HG02870 (cell line): ENCODE results near the gene CDIP1.
A peak's percentile ranks its signal among the peaks of the same experiment; 100 is the strongest.
"Not testable (repeated sequence)": the region's sequence is repeated elsewhere in the genome, so short reads cannot be mapped to it uniquely, and the experiment has no call there.

Experiments
- ATAC-seq: cut with Tn5 transposase; IDR thresholded peaks from one replicate; pipeline ENCODE4 v1.9.1; 2021; ENCODE audit warnings: mild to moderate bottlenecking, moderate library complexity; ENCODE audit not compliant: unreplicated experiment

Gene CDIP1

GRCh38 chr16:4538350-4539235, at the start of gene CDIP1:
TSS of gene CDIP1 (minus strand) at chr16:4538773. CDS start at chr16:4514130, 24,643 bp downstream.
- ATAC-seq: peak; percentile 72

- no peak for ATAC-seq
Measured at GRCh38 chr16:4586291-4586690, 47.7 kb upstream of the CDIP1 start.

GRCh38 chr16:4583906-4584305, 45.3 kb upstream of the CDIP1 start:
- ATAC-seq: no peak

- no peak for ATAC-seq
Measured at GRCh38 chr16:4580250-4580649, 41.7 kb upstream of the CDIP1 start.

GRCh38 chr16:4578961-4579530, 40.5 kb upstream of the CDIP1 start:
- no peak for ATAC-seq

- no peak for ATAC-seq
Measured at GRCh38 chr16:4576008-4576407, 37.4 kb upstream of the CDIP1 start.

- ATAC-seq: no peak
Measured at GRCh38 chr16:4574919-4575705, 36.5 kb upstream of the CDIP1 start.

GRCh38 chr16:4573926-4574325, 35.4 kb upstream of the CDIP1 start:
- not testable (repeated sequence) for ATAC-seq

- ATAC-seq: no peak
Measured at GRCh38 chr16:4572715-4573114, 34.1 kb upstream of the CDIP1 start.

GRCh38 chr16:4570688-4571321, 32.2 kb upstream of the CDIP1 start:
- no peak for ATAC-seq

GRCh38 chr16:4570086-4570485, 31.5 kb upstream of the CDIP1 start:
- ATAC-seq: no peak

GRCh38 chr16:4566144-4566543, 27.6 kb upstream of the CDIP1 start:
- ATAC-seq: no peak

- ATAC-seq: no peak
Measured at GRCh38 chr16:4564661-4565267, 26.2 kb upstream of the CDIP1 start.

- no peak for ATAC-seq
Measured at GRCh38 chr16:4561596-4561995, 23.0 kb upstream of the CDIP1 start.

GRCh38 chr16:4557973-4558372, 19.4 kb upstream of the CDIP1 start:
- ATAC-seq: no peak

- ATAC-seq: no peak
Measured at GRCh38 chr16:4556580-4556979, 18.0 kb upstream of the CDIP1 start.

GRCh38 chr16:4556112-4556511, 17.5 kb upstream of the CDIP1 start, which contains the start of gene C16orf96:
TSS of gene C16orf96 (plus strand) at chr16:4556340. CDS start at chr16:4556490, 150 bp downstream.
- ATAC-seq: no peak

GRCh38 chr16:4552541-4552940, 14.0 kb upstream of the CDIP1 start:
- ATAC-seq: no peak

- ATAC-seq: no peak
Measured at GRCh38 chr16:4550591-4550990, 12.0 kb upstream of the CDIP1 start.

- no peak for ATAC-seq
Measured at GRCh38 chr16:4548124-4548523, 9.6 kb upstream of the CDIP1 start.

GRCh38 chr16:4544473-4544872, 5.9 kb upstream of the CDIP1 start:
- no peak for ATAC-seq
